DMS53 (cell line): ENCODE measurements around the gene RABEP2.
"Not testable (repeated sequence)": the region's sequence is repeated elsewhere in the genome, so short reads cannot be mapped to it uniquely, and the experiment has no call there.

Experiments
- DNase-seq: peaks from one replicate; lab custom pipeline; 2025; lab: John Stamatoyannopoulos, UW

The RABEP2 gene

DNA sequence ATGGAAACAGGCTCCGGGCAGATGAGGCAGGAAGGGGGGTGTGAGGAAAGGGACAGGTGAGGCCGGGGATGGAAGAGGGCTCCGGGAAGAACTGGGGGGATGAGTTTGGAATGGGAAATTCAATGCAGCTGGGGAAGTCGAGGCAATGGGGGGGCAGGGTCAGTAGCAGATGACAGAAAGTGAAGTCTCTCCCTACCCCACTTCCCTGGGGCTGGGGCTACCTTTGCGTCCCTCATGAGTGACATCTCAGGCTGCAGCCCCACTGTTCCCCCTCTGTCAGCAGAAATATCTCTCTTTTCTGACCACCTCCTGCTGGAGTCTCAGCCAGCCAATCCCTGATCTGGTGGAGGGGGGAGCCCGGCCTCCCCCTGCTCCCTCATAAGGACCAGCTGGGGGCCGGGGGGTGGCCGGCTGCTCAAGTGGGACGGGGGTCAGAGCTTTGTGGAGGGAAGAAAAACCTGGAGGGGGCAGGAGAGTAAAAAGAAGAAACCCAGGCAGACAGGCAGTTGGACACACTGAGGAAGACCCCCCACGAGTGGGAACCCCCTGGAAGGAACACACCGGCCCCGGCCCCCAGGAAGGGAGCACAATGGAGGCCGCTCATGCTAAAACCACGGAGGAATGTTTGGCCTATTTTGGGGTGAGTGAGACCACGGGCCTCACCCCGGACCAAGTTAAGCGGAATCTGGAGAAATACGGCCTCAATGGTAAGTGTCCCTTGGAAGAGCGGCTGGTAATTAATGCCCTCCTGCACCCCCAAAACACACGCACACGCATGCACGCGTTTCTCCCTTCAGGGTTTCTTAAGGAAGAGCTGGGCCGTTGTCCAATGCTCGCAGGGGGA is 46.7 kb downstream of the RABEP2 start, which contains the start of gene ATP2A1:
Gene ATP2A1, plus strand, starts transcription at position 406 of the 844 bp plus-strand sequence. Its CDS starts 184 bp downstream, at position 590.
- no peak for DNase-seq

- DNase-seq, result no peak
Measured at GRCh38 chr16:28877655-28878000, 47.4 kb downstream of the RABEP2 start.

GRCh38 chr16:28876973-28877654 is 47.9 kb downstream of the RABEP2 start:
- DNase-seq, result no peak

DNA sequence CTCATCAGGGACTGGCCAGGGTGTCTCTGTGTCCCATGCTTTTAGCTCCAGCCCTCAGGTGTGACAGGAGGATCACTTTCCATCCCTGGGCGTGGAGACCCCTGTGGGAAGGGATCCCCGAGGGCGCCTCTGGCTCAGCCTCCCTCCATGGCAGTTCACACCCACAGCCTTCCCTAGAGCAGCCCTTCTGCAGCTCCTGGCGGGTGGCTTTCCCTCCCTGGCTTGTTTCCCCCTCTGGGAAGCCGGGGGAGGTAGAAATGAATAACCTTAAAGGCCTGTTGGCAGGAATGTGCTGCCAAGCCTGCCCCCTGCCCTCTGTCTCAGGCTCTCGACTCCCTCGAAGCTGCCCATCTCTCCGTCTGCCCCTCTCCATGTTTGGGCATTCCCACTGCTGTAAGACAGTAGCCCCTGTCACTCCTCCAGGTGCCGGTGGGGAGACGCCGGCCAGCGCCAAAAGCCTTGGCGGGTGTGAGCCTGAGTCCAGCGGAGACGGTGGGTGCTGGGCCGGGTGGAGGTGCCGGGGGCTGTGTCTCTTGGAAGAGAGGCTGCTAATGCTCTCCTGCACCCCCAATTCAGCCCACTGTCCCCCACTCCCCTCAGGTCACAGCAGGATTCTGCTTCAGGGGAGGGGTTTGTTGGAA is 48.9 kb downstream of the RABEP2 start:
- no peak for DNase-seq

DNA sequence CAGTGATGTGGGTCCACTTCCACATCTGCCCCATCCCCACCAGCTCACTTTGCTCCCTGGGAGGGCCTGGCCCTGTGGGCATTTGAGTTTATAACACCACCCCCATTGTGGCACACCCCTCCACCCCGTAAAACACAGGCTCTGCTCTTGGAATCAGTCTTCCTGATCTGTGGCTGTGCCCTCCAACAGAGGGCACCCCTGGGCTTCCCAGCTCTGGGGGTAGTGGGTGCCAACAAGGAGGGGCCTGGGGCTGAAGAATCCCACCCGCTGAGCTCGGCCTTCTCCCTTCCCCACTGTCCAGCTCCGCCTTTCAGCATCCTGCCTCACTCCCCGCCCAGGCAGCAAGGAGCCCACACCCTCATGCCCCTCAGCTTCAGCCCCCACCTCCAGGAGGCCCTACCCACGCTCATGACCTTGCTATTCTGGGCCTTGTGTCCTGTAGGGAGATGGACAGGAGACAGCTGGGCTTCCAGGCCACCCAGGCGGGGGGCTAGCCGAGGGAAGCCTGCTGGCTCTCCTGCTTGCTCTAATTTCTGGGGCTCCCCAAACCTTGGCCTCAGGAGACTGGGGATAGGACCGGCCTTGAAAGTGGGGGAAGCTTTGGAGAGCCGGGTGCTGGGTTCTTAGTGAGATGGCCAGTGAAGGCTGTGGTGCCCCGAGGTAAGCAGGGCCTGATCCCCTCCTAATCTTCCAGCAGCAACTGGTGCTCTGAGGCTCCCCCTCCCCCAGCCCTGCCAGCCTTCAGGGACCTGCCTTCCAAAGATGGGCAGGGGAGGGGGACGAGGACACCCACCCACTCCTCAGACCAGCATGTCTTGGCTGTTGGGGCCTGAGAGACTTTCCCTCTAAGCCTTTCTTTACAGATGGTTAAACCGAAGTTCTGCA is 49.7 kb downstream of the RABEP2 start:
- no peak for DNase-seq

DNA sequence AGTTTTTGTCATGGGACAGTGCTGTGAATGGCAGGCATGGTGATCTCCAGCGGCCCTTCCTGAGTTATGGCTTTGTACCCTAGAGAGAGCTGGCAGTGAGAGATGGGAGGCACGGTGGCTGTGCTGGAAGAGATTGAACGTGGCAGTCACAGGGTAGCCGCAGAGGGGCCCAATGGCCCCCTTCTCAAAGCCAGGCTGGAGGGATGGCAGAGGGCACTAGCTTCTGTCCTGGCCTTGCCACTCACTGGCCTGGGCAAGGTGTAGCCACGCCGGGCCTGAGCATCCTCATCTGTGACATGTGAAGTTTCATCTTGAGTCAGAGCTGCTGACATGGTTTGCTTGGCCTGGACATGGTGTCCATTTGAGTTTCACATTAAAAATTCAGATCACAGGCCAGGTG is 50.6 kb downstream of the RABEP2 start:
- DNase-seq, result no peak

GRCh38 chr16:28873543-28874201 is 51.4 kb downstream of the RABEP2 start:
- peak; percentile 46 for DNase-seq

DNA sequence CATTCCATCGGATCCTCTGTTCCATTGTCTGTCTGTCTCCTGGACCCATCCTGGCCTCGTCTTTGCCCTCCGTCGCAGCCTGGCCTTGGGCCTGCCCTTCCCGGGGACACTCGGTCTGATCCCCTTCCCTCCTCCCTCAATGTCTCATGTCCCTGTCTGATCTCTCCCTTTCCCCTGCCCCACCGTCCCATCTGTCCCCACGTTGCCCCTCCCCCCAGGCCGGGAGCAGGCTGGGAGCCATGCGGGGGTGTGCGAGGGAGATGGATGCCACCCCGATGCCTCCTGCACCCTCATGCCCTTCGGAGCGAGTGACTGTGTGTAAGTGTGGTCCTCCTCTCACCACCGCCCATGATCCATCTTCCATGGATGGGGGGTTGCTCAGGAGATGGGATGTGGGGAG is 52.1 kb downstream of the RABEP2 start:
- no peak for DNase-seq

DNA sequence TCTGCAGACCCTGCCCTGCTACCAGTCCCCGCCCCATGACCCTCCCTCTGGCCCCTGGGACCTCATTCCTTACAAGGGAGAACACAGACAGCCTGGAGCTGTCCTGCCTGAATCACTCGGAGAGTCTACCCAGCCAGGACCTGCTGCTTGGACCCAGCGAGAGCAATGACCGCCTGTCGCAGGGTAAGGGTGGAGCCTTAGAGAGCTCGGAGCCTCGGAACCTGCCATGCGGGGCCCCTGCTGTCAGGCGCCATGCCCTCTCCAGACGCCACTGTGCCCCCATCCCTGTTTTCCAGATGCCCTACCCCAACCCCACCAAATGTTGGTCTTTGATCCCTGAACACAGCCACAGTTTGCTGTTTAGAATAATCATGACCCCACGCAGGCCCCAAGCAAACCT is 55.8 kb downstream of the RABEP2 start:
- no peak for DNase-seq

DNA sequence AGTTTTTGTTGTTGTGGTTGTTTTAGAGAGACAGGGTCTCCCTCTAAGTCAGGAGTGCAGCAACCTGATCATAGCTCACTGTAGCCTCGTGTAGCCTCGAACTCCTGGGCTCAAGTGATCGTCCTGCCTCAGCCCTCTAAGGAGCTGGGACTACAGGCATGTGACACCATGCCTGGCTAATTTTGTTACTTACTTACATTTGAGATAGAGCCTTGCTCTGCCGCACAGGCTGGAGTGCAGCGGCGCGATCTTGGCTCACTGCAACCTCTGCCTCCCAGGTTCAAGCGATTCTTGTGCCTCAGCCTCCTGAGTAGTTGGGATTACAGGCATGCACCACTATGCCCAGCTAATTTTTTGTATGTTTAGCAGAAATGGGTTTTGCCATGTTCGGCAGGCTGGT is 57.4 kb downstream of the RABEP2 start:
- not testable (repeated sequence) for DNase-seq

- no peak for DNase-seq
Measured at GRCh38 chr16:28867241-28867640, 57.8 kb downstream of the RABEP2 start.

DNA sequence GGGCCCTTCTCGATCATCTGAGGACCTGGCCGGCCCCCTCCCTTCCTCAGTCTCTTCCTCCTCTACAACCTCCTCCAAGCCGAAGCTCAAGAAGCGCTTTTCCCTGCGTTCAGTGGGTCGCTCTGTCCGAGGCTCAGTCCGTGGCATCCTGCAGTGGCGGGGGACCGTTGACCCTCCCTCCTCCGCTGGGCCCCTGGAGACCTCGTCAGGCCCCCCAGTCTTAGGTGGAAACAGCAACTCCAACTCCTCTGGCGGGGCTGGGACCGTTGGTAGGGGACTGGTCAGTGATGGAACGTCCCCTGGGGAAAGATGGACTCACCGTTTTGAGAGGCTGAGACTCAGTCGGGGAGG is 58.6 kb downstream of the RABEP2 start:
- no peak for DNase-seq

DNA sequence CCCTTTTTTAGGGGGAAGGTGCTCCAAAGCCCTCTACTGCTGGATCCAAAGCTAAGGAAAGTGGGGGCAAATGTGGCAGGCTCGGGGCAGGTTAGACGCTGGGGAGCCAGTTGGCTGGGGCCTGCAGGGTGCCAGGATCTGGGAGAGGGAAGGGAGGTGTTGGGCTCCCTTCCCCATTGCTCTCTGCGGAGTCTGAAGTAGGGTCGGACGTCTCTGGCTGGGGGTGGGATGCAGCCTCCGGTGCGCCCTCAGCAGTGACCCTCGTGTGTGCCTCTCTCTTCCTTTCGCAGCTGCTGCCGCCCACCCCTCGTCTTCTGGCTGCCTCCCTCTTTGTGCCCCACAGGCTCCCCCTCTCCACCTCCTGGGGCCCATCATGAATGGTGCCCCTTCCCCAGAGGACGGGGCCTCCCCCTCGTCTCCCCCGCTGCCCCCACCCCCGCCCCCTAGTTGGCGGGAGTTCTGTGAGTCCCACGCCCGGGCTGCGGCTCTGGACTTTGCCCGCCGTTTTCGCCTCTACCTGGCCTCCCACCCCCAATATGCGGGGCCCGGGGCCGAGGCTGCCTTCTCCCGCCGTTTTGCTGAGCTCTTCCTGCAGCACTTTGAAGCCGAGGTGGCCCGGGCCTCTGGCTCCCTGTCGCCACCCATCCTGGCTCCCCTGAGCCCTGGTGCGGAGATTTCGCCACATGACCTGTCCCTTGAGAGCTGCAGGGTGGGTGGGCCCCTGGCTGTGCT is 59.1 kb downstream of the RABEP2 start:
- DNase-seq, result no peak

- no peak for DNase-seq
Measured at GRCh38 chr16:28865001-28865688, 59.9 kb downstream of the RABEP2 start.

- DNase-seq, result peak; percentile 25
Measured at GRCh38 chr16:28863929-28864793, 60.9 kb downstream of the RABEP2 start.

DNA sequence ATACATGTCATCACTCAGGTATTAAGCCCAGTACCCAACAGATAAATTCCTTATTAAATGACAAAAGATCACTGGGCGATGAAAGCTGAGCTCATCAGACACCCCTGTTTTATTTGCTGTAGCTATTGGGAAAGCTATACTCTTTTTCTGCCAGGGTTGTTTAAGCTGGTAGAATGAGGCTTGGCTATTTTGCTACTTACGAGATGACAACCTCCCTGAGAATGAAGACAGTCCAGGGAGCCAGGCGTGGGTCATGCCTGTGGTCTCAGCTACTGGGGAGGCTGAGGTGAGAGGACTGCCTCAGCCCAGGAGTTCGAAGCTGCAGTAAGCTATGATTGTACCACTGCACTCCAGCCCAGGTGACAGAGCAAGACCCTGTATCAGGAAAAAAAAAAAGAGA is 65.7 kb downstream of the RABEP2 start:
- no peak for DNase-seq

GRCh38 chr16:28858421-28858820 is 66.6 kb downstream of the RABEP2 start:
- DNase-seq, result no peak
